ENCODE measurements around the gene GAL. TPM values are rescaled to one million over a fixed set of nuclear protein-coding genes. Genes with fewer than 3 reads are reported as not detected.

Gene GAL
- total RNA-seq, 1 donor from 2014 or later = 1.1 TPM

GRCh38 chr11:68694431-68695297 is 10.3 kb downstream of the GAL start:
- Mint-ChIP-seq H3K9me3 (peaks cover 2% of the 10 kb centered on the region), H3K4me3 (no peak overlapping the region), H3K27ac (ENCODE audit: unreplicated experiment) (no peak overlapping the region), H3K36me3 (ENCODE audit: low read depth) (no peaks in the 10 kb centered on the region), H3K4me1 (no peaks in the 10 kb centered on the region), H3K27me3 (ENCODE audit: low read depth) (peaks cover 51% of the 10 kb centered on the region)
- no peak for DNase-seq (ENCODE audit: low read depth, low spot score)
- TF ChIP-seq, protein P1, sequence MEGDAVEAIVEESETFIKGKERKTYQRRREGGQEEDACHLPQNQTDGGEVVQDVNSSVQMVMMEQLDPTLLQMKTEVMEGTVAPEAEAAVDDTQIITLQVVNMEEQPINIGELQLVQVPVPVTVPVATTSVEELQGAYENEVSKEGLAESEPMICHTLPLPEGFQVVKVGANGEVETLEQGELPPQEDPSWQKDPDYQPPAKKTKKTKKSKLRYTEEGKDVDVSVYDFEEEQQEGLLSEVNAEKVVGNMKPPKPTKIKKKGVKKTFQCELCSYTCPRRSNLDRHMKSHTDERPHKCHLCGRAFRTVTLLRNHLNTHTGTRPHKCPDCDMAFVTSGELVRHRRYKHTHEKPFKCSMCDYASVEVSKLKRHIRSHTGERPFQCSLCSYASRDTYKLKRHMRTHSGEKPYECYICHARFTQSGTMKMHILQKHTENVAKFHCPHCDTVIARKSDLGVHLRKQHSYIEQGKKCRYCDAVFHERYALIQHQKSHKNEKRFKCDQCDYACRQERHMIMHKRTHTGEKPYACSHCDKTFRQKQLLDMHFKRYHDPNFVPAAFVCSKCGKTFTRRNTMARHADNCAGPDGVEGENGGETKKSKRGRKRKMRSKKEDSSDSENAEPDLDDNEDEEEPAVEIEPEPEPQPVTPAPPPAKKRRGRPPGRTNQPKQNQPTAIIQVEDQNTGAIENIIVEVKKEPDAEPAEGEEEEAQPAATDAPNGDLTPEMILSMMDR (conservative IDR thresholded peaks at IDR 0.05) = no peak

DNA sequence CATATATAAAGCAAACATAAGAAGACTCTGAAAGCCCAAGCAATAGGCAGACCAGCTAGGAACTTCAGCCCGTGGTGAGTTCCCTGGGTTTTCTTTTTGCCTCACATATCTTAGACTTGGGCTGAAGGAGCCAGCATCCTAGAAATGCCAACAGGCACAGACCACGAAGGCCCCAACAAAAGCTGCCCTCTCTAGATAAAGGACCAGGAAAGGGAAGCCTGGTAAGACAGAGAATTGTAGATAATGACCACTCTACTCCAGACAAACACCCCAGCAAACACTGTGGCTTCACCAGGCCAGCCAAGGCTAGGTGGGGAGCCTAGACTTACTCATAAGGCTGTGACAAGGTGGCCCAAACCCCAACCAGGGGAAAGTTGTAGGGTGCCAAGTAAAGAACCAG is 11.2 kb downstream of the GAL start:
- Mint-ChIP-seq H3K27ac (ENCODE audit: unreplicated experiment) (no peak overlapping the region), H3K4me3 (no peak overlapping the region), H3K4me1 (no peaks in the 10 kb centered on the region), H3K27me3 (ENCODE audit: low read depth) (peaks cover 44% of the 10 kb centered on the region), H3K9me3 (peaks cover 3% of the 10 kb centered on the region), H3K36me3 (ENCODE audit: low read depth) (no peaks in the 10 kb centered on the region)
- no peak for DNase-seq (ENCODE audit: low read depth, low spot score)
- TF ChIP-seq, protein P1 (conservative IDR thresholded peaks at IDR 0.05) = no peak

GRCh38 chr11:68698993-68699392 is 14.6 kb downstream of the GAL start:
- H3K4me3 Mint-ChIP-seq = no peak overlapping the region
- peaks cover 3% of the 10 kb centered on the region for H3K9me3 Mint-ChIP-seq
- no peak overlapping the region for H3K27ac Mint-ChIP-seq (ENCODE audit: unreplicated experiment)
- H3K4me1 Mint-ChIP-seq = no peaks in the 10 kb centered on the region
- H3K36me3 Mint-ChIP-seq (ENCODE audit: low read depth) = no peaks in the 10 kb centered on the region
- DNase-seq (ENCODE audit: low read depth, low spot score) = no peak
- H3K27me3 Mint-ChIP-seq (ENCODE audit: low read depth) = peaks cover 56% of the 10 kb centered on the region
- TF ChIP-seq, protein P1 (conservative IDR thresholded peaks at IDR 0.05) = no peak

DNA sequence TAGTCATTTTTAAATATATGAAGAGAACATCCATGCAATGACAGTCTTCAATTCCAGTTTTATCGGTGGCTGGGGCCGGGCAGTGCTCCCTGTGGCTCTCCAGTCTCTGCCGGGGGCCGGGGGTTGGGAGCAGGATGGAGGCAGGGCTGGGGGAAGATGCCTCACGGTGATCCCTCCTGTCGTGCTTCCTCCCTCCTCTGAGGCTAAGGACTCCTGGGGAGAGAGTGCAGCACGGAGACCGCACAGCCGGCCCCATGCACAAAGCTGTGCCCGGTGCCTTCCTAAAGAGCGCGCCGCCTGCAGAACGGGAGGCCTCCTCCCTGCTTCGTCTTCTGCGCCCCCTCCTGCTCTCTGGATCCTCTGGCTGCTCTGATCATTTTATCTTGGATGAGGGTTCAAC is 20.5 kb downstream of the GAL start:
- TF ChIP-seq, protein P1 (conservative IDR thresholded peaks at IDR 0.05) = no peak
- no peak for DNase-seq (ENCODE audit: low read depth, low spot score)
- Mint-ChIP-seq H3K27me3 (ENCODE audit: low read depth) (peaks cover 61% of the 10 kb centered on the region), H3K9me3 (no peaks in the 10 kb centered on the region), H3K27ac (ENCODE audit: unreplicated experiment) (no peak overlapping the region), H3K36me3 (ENCODE audit: low read depth) (no peaks in the 10 kb centered on the region), H3K4me3 (no peak overlapping the region), H3K4me1 (peaks cover 10% of the 10 kb centered on the region)

- peaks cover 22% of the 10 kb centered on the region for H3K4me1 Mint-ChIP-seq
- no peaks in the 10 kb centered on the region for H3K36me3 Mint-ChIP-seq (ENCODE audit: low read depth)
- no peaks in the 10 kb centered on the region for H3K9me3 Mint-ChIP-seq
- no peak overlapping the region for H3K4me3 Mint-ChIP-seq
- TF ChIP-seq, protein P1 (conservative IDR thresholded peaks at IDR 0.05) = no peak
- no peak overlapping the region for H3K27ac Mint-ChIP-seq (ENCODE audit: unreplicated experiment)
- peaks cover 65% of the 10 kb centered on the region for H3K27me3 Mint-ChIP-seq (ENCODE audit: low read depth)
- DNase-seq (ENCODE audit: low read depth, low spot score) = no peak
Measured at GRCh38 chr11:68707527-68707926, 23.2 kb downstream of the GAL start.
